GM21786 (cell line): Measurements from ENCODE around the gene SMARCA2.
A peak's percentile ranks its signal among the peaks of the same experiment; 100 is the strongest.

Experiments
- ATAC-seq: cut with Tn5 transposase; IDR thresholded peaks from one replicate; pipeline ENCODE4 v1.9.1; 2021; ENCODE audit not compliant: unreplicated experiment

Gene SMARCA2

GRCh38 chr9:2086971-2087370 lies 71.8 kb downstream of the SMARCA2 start:
- ATAC-seq, result no peak

- peak; percentile 88 for ATAC-seq
Measured at GRCh38 chr9:2087500-2088313, 72.6 kb downstream of the SMARCA2 start.

GRCh38 chr9:2093920-2094597 lies 78.9 kb downstream of the SMARCA2 start:
- ATAC-seq, result no peak

GRCh38 chr9:2096376-2096970 lies 81.3 kb downstream of the SMARCA2 start:
- no peak for ATAC-seq

GRCh38 chr9:2106666-2107065 lies 91.5 kb downstream of the SMARCA2 start:
- no peak for ATAC-seq

- ATAC-seq, result no peak
Measured at GRCh38 chr9:2107906-2108451, 92.8 kb downstream of the SMARCA2 start.

- no peak for ATAC-seq
Measured at GRCh38 chr9:2109069-2109650, 94.0 kb downstream of the SMARCA2 start.

GRCh38 chr9:2110036-2110435 lies 94.9 kb downstream of the SMARCA2 start:
- ATAC-seq, result no peak

- no peak for ATAC-seq
Measured at GRCh38 chr9:2116073-2116472, 100.9 kb downstream of the SMARCA2 start.

GRCh38 chr9:2117527-2117926 lies 102.4 kb downstream of the SMARCA2 start:
- ATAC-seq, result no peak

- ATAC-seq, result no peak
Measured at GRCh38 chr9:2119566-2119965, 104.4 kb downstream of the SMARCA2 start.

- ATAC-seq, result no peak
Measured at GRCh38 chr9:2120926-2121689, 106.0 kb downstream of the SMARCA2 start.

GRCh38 chr9:2122299-2122698 lies 107.2 kb downstream of the SMARCA2 start:
- no peak for ATAC-seq

- ATAC-seq, result peak; percentile 98
Measured at GRCh38 chr9:2125906-2126305, 110.8 kb downstream of the SMARCA2 start.

GRCh38 chr9:2126331-2126803 lies 111.2 kb downstream of the SMARCA2 start:
- ATAC-seq, result no peak

- no peak for ATAC-seq
Measured at GRCh38 chr9:2127486-2127885, 112.3 kb downstream of the SMARCA2 start.

GRCh38 chr9:2128141-2128540 lies 113.0 kb downstream of the SMARCA2 start:
- ATAC-seq, result no peak

- ATAC-seq, result no peak
Measured at GRCh38 chr9:2128618-2129017, 113.5 kb downstream of the SMARCA2 start.

- ATAC-seq, result no peak
Measured at GRCh38 chr9:2130941-2131340, 115.8 kb downstream of the SMARCA2 start.

- ATAC-seq, result no peak
Measured at GRCh38 chr9:2132484-2133082, 117.4 kb downstream of the SMARCA2 start.
